Spinal cord (tissue), 10 donors: ENCODE measurements around the gene NPFFR2. TPM values are rescaled to one million over a fixed set of nuclear protein-coding genes. Genes with fewer than 3 reads are reported as not detected.
"Not testable (repeated sequence)": the region's sequence is repeated elsewhere in the genome, so short reads cannot be mapped to it uniquely, and the experiment has no call there.

Experiments
- DNase-seq, 6 donors: peaks; one replicate each; pipeline versions ENCODE4 v3.0.0 to v3.0.0-alpha.2; 2013 to 2015; ENCODE audit warnings: low spot score in 6 of 6, low read depth in 4 of 6
- H3K27ac ChIP-seq: one replicate; pipeline ENCODE4 v1.5.1; 2013; ENCODE audit warnings: low read depth, low read length, control low read depth
- H3K27me3 ChIP-seq: one replicate; pipeline ENCODE4 v1.6.1; 2013; ENCODE audit warnings: low read length; ENCODE audit not compliant: control insufficient read depth, insufficient read depth
- H3K36me3 ChIP-seq: one replicate; pipeline ENCODE4 v1.6.1; 2013; ENCODE audit warnings: low read length; ENCODE audit not compliant: control insufficient read depth, insufficient read depth
- H3K4me1 ChIP-seq: one replicate; pipeline ENCODE4 v1.6.1; 2013; ENCODE audit warnings: low read length; ENCODE audit not compliant: control insufficient read depth, insufficient read depth
- H3K4me3 ChIP-seq: one replicate; pipeline ENCODE4 v1.5.1; 2013; ENCODE audit warnings: low read depth, low read length, control low read depth
- H3K9me3 ChIP-seq: one replicate; pipeline ENCODE4 v1.6.1; 2013; ENCODE audit warnings: low read length; ENCODE audit not compliant: control insufficient read depth, insufficient read depth
- WGBS: methylation state at CpG from one replicate; pipeline ENCODE4 v1.1.5; 2013; ENCODE audit warnings: missing lambda C conversion rate; ENCODE audit not compliant: insufficient coverage; 5-methylcytosine and 5-hydroxymethylcytosine counted together
- polyA plus RNA-seq, 2 donors: library from polyadenylated mRNA; unstranded; fragments of 120-200 nt; gene quantifications; one replicate each; pipeline ENCODE4 v1.2.1, GENCODE V29; 2013; ENCODE audit not compliant: insufficient read length in 2 of 2
- total RNA-seq, 2 donors: library from RNA; depleted of rRNA in 1 of 2; stranded (reverse); fragments of 120-200 nt in 1 of 2; fragments of >200 nt in 1 of 2; gene quantifications; one replicate each; pipeline versions ENCODE4 v1.2.3 to v1.2.4, GENCODE V29; 2013 to 2014
- donor health status: healthy.

Gene NPFFR2
- total and polyA plus RNA-seq, 4 donors, result 1.3 to 2.9 (median 1.7) TPM

GRCh38 chr4:72109959-72110497, 78.2 kb downstream of the NPFFR2 start:
- H3K27ac ChIP-seq, result no peak overlapping the region
- no peaks in the 10 kb centered on the region for H3K27me3 ChIP-seq
- H3K4me1 ChIP-seq, result no peaks in the 10 kb centered on the region
- whole genome bisulfite sequencing, result 100% methylated on average over 1 of the region's 2 CpGs
- no peaks in the 10 kb centered on the region for H3K9me3 ChIP-seq
- H3K4me3 ChIP-seq, result no peak overlapping the region
- no peak for DNase-seq
- no peaks in the 10 kb centered on the region for H3K36me3 ChIP-seq

GRCh38 chr4:72110886-72111285, 79.1 kb downstream of the NPFFR2 start:
- Histone ChIP-seq H3K4me1 (no peaks in the 10 kb centered on the region), H3K4me3 (no peak overlapping the region), H3K36me3 (no peaks in the 10 kb centered on the region), H3K27ac (no peak overlapping the region), H3K27me3 (no peaks in the 10 kb centered on the region), H3K9me3 (no peaks in the 10 kb centered on the region)
- no peak for DNase-seq
- no CpG with 5 or more reads among the region's 1 CpG for WGBS

GRCh38 chr4:72111863-72112262, 80.1 kb downstream of the NPFFR2 start:
- no peak for DNase-seq
- Histone ChIP-seq H3K4me1 (no peaks in the 10 kb centered on the region), H3K36me3 (no peaks in the 10 kb centered on the region), H3K27ac (no peak overlapping the region), H3K4me3 (no peak overlapping the region), H3K9me3 (no peaks in the 10 kb centered on the region), H3K27me3 (no peaks in the 10 kb centered on the region)

- Histone ChIP-seq H3K4me1 (no peaks in the 10 kb centered on the region), H3K27me3 (no peaks in the 10 kb centered on the region), H3K9me3 (no peaks in the 10 kb centered on the region), H3K27ac (no peak overlapping the region), H3K36me3 (no peaks in the 10 kb centered on the region), H3K4me3 (no peak overlapping the region)
- no peak for DNase-seq
- 100% methylated on average over 2 of the region's 3 CpGs for WGBS
Measured at GRCh38 chr4:72112514-72113156, 80.8 kb downstream of the NPFFR2 start.

- Histone ChIP-seq H3K36me3 (no peaks in the 10 kb centered on the region), H3K9me3 (no peaks in the 10 kb centered on the region), H3K4me3 (no peak overlapping the region), H3K4me1 (no peaks in the 10 kb centered on the region), H3K27me3 (no peaks in the 10 kb centered on the region), H3K27ac (no peak overlapping the region)
- no CpG with 5 or more reads among the region's 3 CpGs for WGBS
- no peak for DNase-seq
Measured at GRCh38 chr4:72118017-72118416, 86.2 kb downstream of the NPFFR2 start.

- Histone ChIP-seq H3K27ac (no peak overlapping the region), H3K4me1 (no peaks in the 10 kb centered on the region), H3K4me3 (no peak overlapping the region), H3K36me3 (no peaks in the 10 kb centered on the region), H3K27me3 (no peaks in the 10 kb centered on the region), H3K9me3 (no peaks in the 10 kb centered on the region)
- 80% methylated on average over 2 of the region's 3 CpGs for WGBS
- no peak for DNase-seq
Measured at GRCh38 chr4:72119946-72120345, 88.1 kb downstream of the NPFFR2 start.

DNA sequence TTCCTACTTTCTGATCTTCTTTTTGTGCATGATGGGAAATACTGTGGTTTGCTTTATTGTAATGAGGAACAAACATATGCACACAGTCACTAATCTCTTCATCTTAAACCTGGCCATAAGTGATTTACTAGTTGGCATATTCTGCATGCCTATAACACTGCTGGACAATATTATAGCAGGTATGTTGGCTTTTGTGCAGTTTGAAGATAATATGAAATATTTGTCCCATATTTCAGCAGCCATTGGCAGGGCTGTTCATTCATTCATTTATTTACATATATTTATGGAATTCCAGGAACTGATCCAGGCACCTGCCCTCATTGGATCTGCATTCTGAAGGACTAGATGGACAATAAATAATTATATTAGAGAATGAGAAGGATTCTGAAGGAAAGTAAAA, 96.9 kb downstream of the NPFFR2 start:
- H3K36me3 ChIP-seq, result no peaks in the 10 kb centered on the region
- H3K27me3 ChIP-seq, result no peaks in the 10 kb centered on the region
- DNase-seq, result no peak
- no peak overlapping the region for H3K4me3 ChIP-seq
- no peak overlapping the region for H3K27ac ChIP-seq
- no peaks in the 10 kb centered on the region for H3K9me3 ChIP-seq
- H3K4me1 ChIP-seq, result no peaks in the 10 kb centered on the region

DNA sequence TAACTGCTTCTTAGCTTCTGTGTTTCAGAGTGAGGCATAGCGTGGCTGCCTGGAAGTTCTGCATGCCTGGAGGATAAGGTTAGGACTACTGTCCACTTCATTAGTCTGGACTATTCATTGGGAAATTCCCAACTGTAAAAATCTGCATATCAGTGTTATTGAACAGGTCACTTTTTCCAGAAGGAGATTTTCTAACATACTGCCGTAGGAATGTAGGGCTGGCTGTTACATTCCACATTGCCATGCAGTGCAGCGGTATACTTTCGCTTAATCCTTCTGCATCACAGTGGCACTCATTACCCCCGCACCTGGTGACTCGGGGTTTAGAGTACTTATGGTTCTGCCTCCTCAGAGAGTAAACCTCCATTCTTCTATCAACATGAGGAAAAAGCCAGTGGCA, 104.6 kb downstream of the NPFFR2 start:
- Histone ChIP-seq H3K4me3 (no peak overlapping the region), H3K9me3 (no peaks in the 10 kb centered on the region), H3K36me3 (no peaks in the 10 kb centered on the region), H3K27me3 (no peaks in the 10 kb centered on the region), H3K27ac (no peak overlapping the region), H3K4me1 (no peaks in the 10 kb centered on the region)
- no peak for DNase-seq
- WGBS, result 67% methylated on average over 1 of the region's 6 CpGs

- not testable (repeated sequence) for H3K4me3 ChIP-seq, H3K36me3 ChIP-seq, H3K27ac ChIP-seq, H3K4me1 ChIP-seq, H3K9me3 ChIP-seq, H3K27me3 ChIP-seq, DNase-seq
- WGBS, result no CpG with 5 or more reads among the region's 2 CpGs
Measured at GRCh38 chr4:72139997-72140396, 108.2 kb downstream of the NPFFR2 start.

DNA sequence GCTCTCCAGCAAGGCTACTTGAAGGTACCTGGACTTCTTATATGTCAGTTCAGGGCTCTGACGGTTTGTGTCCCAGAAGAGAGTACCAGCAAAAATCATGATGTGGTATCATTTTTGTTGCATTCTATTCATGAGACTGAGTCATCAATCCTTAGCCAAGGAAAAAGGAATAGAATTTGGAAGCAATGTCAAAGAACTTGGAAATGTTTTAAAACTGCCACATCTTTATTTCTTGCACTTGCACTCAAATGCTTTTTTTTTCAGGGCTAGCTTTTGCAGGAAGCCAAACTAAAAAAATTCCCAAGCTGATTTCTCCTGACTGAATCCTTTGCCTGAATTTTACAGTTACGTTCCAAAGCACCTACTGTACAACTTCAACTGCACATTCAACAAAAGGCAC, 112.4 kb downstream of the NPFFR2 start:
- peak in 1 of 6 donors; percentile 7 for DNase-seq
- no peaks in the 10 kb centered on the region for H3K9me3 ChIP-seq
- no peaks in the 10 kb centered on the region for H3K36me3 ChIP-seq
- no peaks in the 10 kb centered on the region for H3K27me3 ChIP-seq
- no peak overlapping the region for H3K4me3 ChIP-seq
- WGBS, result 55% methylated on average over 1 of the region's 2 CpGs
- no peak overlapping the region for H3K27ac ChIP-seq
- H3K4me1 ChIP-seq, result no peaks in the 10 kb centered on the region
